Mesenchymal stem cell (in vitro differentiated cells and primary cell): Measurements from ENCODE around the gene CCDC174.

ENCODE experiments used
- DNase-seq: peaks from one replicate; pipeline ENCODE4 v3.0.0-alpha.2; 2013
- H2AFZ ChIP-seq: one replicate; pipeline ENCODE4 v1.6.1; 2013; ENCODE audit warnings: low read depth, mild to moderate bottlenecking, control low read depth, inconsistent platforms, low read length, moderate library complexity
- H2AK5ac ChIP-seq: 2 replicates; pipeline ENCODE4 v1.6.1; 2013; ENCODE audit warnings: low read length, moderate library complexity, mild to moderate bottlenecking, inconsistent platforms; ENCODE audit not compliant: severe bottlenecking
- H2BK120ac ChIP-seq: one replicate; pipeline ENCODE4 v1.6.1; 2013; ENCODE audit warnings: low read depth, mild to moderate bottlenecking, inconsistent platforms, low read length, moderate library complexity
- H2BK12ac ChIP-seq, 2 experiments: one replicate each; pipeline ENCODE4 v1.6.1; 2013; ENCODE audit warnings: inconsistent platforms in 2 of 2, low read length in 2 of 2, mild to moderate bottlenecking in 2 of 2, moderate library complexity in 2 of 2, control low read depth in 1 of 2
- H2BK15ac ChIP-seq: one replicate; pipeline ENCODE4 v1.6.1; 2013; ENCODE audit warnings: mild to moderate bottlenecking, low read depth, inconsistent platforms; ENCODE audit not compliant: poor library complexity, severe bottlenecking
- H2BK5ac ChIP-seq: 2 replicates; pipeline ENCODE4 v1.6.1; 2013; ENCODE audit warnings: low read depth, mild to moderate bottlenecking, low read length, control low read depth, inconsistent platforms; ENCODE audit not compliant: poor library complexity, severe bottlenecking
- H3K14ac ChIP-seq, 2 experiments: one replicate each; pipeline ENCODE4 v1.6.1; 2013; ENCODE audit warnings: inconsistent platforms in 2 of 2, low read length in 2 of 2, control low read depth in 1 of 2, mild to moderate bottlenecking in 1 of 2, moderate library complexity in 1 of 2
- H3K18ac ChIP-seq, 2 experiments: one replicate each; pipeline ENCODE4 v1.6.1; 2013; ENCODE audit warnings: inconsistent platforms in 2 of 2, low read length in 2 of 2, control low read depth in 1 of 2, low read depth in 1 of 2, mild to moderate bottlenecking in 1 of 2
- H3K23ac ChIP-seq, 2 experiments: one replicate each; pipeline ENCODE4 v1.6.1; 2013; ENCODE audit warnings: inconsistent platforms in 2 of 2, low read length in 2 of 2, mild to moderate bottlenecking in 2 of 2, moderate library complexity in 2 of 2, control low read depth in 1 of 2
- H3K27ac ChIP-seq: 2 replicates; pipeline ENCODE4 v1.5.1; 2013; ENCODE audit warnings: mild to moderate bottlenecking, moderate library complexity, low read length, control low read depth, inconsistent platforms; ENCODE audit not compliant: poor library complexity, severe bottlenecking
- H3K27me3 ChIP-seq, 2 experiments: 2 replicates each; pipeline versions ENCODE4 v1.6.1 to v1.7.0; 2013; ENCODE audit warnings: low read length in 2 of 2, mild to moderate bottlenecking in 2 of 2, moderate library complexity in 2 of 2, control low read depth in 1 of 2, inconsistent platforms in 1 of 2; ENCODE audit not compliant: control insufficient read depth in 1 of 2, insufficient read depth in 1 of 2
- H3K36me3 ChIP-seq, 2 experiments: 2 replicates each; pipeline versions ENCODE4 v1.6.1 to v1.7.0; 2013; ENCODE audit warnings: low read length in 2 of 2, control low read depth in 1 of 2, inconsistent platforms in 1 of 2, low read depth in 1 of 2, mild to moderate bottlenecking in 1 of 2; ENCODE audit not compliant: insufficient read depth in 2 of 2, control insufficient read depth in 1 of 2
- H3K4ac ChIP-seq, 2 experiments: one replicate each; pipeline ENCODE4 v1.6.1; 2013; ENCODE audit warnings: inconsistent platforms in 2 of 2, low read length in 2 of 2, mild to moderate bottlenecking in 2 of 2, moderate library complexity in 2 of 2, control low read depth in 1 of 2, low read depth in 1 of 2
- H3K4me1 ChIP-seq: 2 replicates; pipeline ENCODE4 v1.6.1; 2013; ENCODE audit warnings: low read depth, low read length, control low read depth; ENCODE audit not compliant: control insufficient read depth, insufficient read depth
- H3K4me2 ChIP-seq: 2 replicates; pipeline ENCODE4 v1.6.1; 2013; ENCODE audit warnings: low read length, mild to moderate bottlenecking, inconsistent platforms; ENCODE audit not compliant: poor library complexity, severe bottlenecking
- H3K4me3 ChIP-seq, 2 experiments: 2 replicates each; pipeline versions ENCODE4 v1.5.1 to v1.7.0; 2013; ENCODE audit warnings: low read length in 2 of 2, mild to moderate bottlenecking in 2 of 2, control low read depth in 1 of 2, low read depth in 1 of 2; ENCODE audit not compliant: insufficient read depth in 1 of 2
- H3K79me1 ChIP-seq: replicated peaks from 2 replicates; pipeline ENCODE4 v1.6.1; 2013; ENCODE audit warnings: mild to moderate bottlenecking, control low read depth, low read length, inconsistent platforms; ENCODE audit not compliant: poor library complexity, severe bottlenecking
- H3K9ac ChIP-seq: 2 replicates; pipeline ENCODE4 v1.7.0; 2013; ENCODE audit warnings: mild to moderate bottlenecking, low read length, moderate library complexity
- H3K9me3 ChIP-seq: 2 replicates; pipeline ENCODE4 v1.7.0; 2013; ENCODE audit warnings: mild to moderate bottlenecking, low read length; ENCODE audit not compliant: control insufficient read depth
- H4K8ac ChIP-seq: one replicate; pipeline ENCODE4 v1.6.1; 2013; ENCODE audit warnings: inconsistent platforms, mild to moderate bottlenecking, low read length, moderate library complexity
- H4K91ac ChIP-seq: one replicate; pipeline ENCODE4 v1.6.1; 2013; ENCODE audit warnings: mild to moderate bottlenecking, low read length, inconsistent platforms
- WGBS: methylation state at CpG from one replicate; pipeline ENCODE4 v1.1.7; 2013; ENCODE audit warnings: mixed read lengths; 5-methylcytosine and 5-hydroxymethylcytosine counted together

Gene CCDC174

GRCh38 chr3:14660942-14661341 lies 9.4 kb downstream of the CCDC174 start:
- Histone ChIP-seq H2AK5ac (no peak overlapping the region), H3K18ac (no peak overlapping the region), H3K9ac (no peak overlapping the region), H3K4me2 (no peak overlapping the region), H2BK15ac (no peak overlapping the region), H2BK120ac (no peak overlapping the region), H3K4ac (no peak overlapping the region), H3K36me3 (peaks cover 55 to 98% of the 10 kb centered on the region in 2 experiments), H2AFZ (no peak overlapping the region), H4K91ac (no peak overlapping the region), H3K23ac (no peak overlapping the region), H4K8ac (no peak overlapping the region), H3K4me1 (no peaks in the 10 kb centered on the region), H3K4me3 (no peak overlapping the region), H3K14ac (no peak overlapping the region), H3K9me3 (no peaks in the 10 kb centered on the region), H3K27me3 (no peaks in the 10 kb centered on the region), H2BK12ac (no peak overlapping the region), H3K79me1 (peaks cover 43% of the 10 kb centered on the region), H3K27ac (no peak overlapping the region), H2BK5ac (no peak overlapping the region)
- no peak for DNase-seq
- WGBS = 90% methylated on average over 4 of the region's 4 CpGs

- Histone ChIP-seq H2AFZ (no peak overlapping the region), H3K4me3 (no peak overlapping the region), H3K4me2 (no peak overlapping the region), H3K18ac (no peak overlapping the region), H3K9me3 (no peaks in the 10 kb centered on the region), H2BK120ac (no peak overlapping the region), H3K23ac (no peak overlapping the region), H3K27me3 (no peaks in the 10 kb centered on the region), H3K36me3 (peaks cover 51 to 97% of the 10 kb centered on the region in 2 experiments), H4K91ac (no peak overlapping the region), H2AK5ac (no peak overlapping the region), H4K8ac (no peak overlapping the region), H2BK15ac (no peak overlapping the region), H2BK12ac (no peak overlapping the region), H3K79me1 (peaks cover 29% of the 10 kb centered on the region), H3K9ac (no peak overlapping the region), H3K4ac (no peak overlapping the region), H3K27ac (no peak overlapping the region), H3K14ac (no peak overlapping the region), H3K4me1 (no peaks in the 10 kb centered on the region), H2BK5ac (no peak overlapping the region)
- DNase-seq = no peak
- WGBS = 96% methylated on average over 3 of the region's 5 CpGs
Observed at GRCh38 chr3:14663396-14664135, 12.0 kb downstream of the CCDC174 start.

- Histone ChIP-seq H3K79me1 (peaks cover 29% of the 10 kb centered on the region), H2BK12ac (no peak overlapping the region), H3K4me2 (no peak overlapping the region), H3K4ac (no peak overlapping the region), H3K18ac (no peak overlapping the region), H3K14ac (no peak overlapping the region), H2AFZ (no peak overlapping the region), H2AK5ac (no peak overlapping the region), H3K4me1 (no peaks in the 10 kb centered on the region), H3K27me3 (no peaks in the 10 kb centered on the region), H2BK5ac (no peak overlapping the region), H3K9me3 (no peaks in the 10 kb centered on the region), H3K9ac (no peak overlapping the region), H4K91ac (no peak overlapping the region), H2BK15ac (no peak overlapping the region), H3K36me3 (peaks cover 52 to 97% of the 10 kb centered on the region in 2 experiments), H3K4me3 (no peak overlapping the region), H3K23ac (no peak overlapping the region), H2BK120ac (no peak overlapping the region), H4K8ac (no peak overlapping the region), H3K27ac (no peak overlapping the region)
- no peak for DNase-seq
- WGBS = 97% methylated on average over 3 of the region's 3 CpGs
Observed at GRCh38 chr3:14664170-14664569, 12.6 kb downstream of the CCDC174 start.

- H3K4me3 ChIP-seq = no peak overlapping the region
- H4K8ac ChIP-seq = no peak overlapping the region
- no peak overlapping the region for H2AK5ac ChIP-seq
- no peak overlapping the region for H3K4me2 ChIP-seq
- DNase-seq = no peak
- no peak overlapping the region for H4K91ac ChIP-seq
- H3K27ac ChIP-seq = no peak overlapping the region
- H3K9me3 ChIP-seq = no peaks in the 10 kb centered on the region
- peaks cover 27 to 62% of the 10 kb centered on the region in 2 experiments for H3K36me3 ChIP-seq
- no peak overlapping the region for H2BK120ac ChIP-seq
- no peak overlapping the region for H3K23ac ChIP-seq
- H3K4ac ChIP-seq = no peak overlapping the region
- H3K27me3 ChIP-seq = no peaks in the 10 kb centered on the region
- H3K18ac ChIP-seq = no peak overlapping the region
- no peak overlapping the region for H2AFZ ChIP-seq
- WGBS = 96% methylated on average over 4 of the region's 4 CpGs
- no peak overlapping the region for H3K14ac ChIP-seq
- H3K79me1 ChIP-seq = peaks cover 10% of the 10 kb centered on the region
- no peak overlapping the region for H3K9ac ChIP-seq
- no peak overlapping the region for H2BK5ac ChIP-seq
- no peak overlapping the region for H2BK15ac ChIP-seq
- H3K4me1 ChIP-seq = no peaks in the 10 kb centered on the region
- no peak overlapping the region for H2BK12ac ChIP-seq
Observed at GRCh38 chr3:14672588-14672987, 21.0 kb downstream of the CCDC174 start.
